WTC11 (cell line): ENCODE results near the gene TCF3. TPM values are rescaled to one million over a fixed set of nuclear protein-coding genes. Genes with fewer than 3 reads are reported as not detected.

Experiments used
- ATF1 ChIP-seq: sonication (generic); formaldehyde crosslinking; IDR thresholded peaks from 2 replicates; pipeline ENCODE4 v1.8.1; 2023; ENCODE audit warnings: mild to moderate bottlenecking, moderate library complexity, missing genetic modification reagents
- CREM ChIP-seq: sonication (generic); formaldehyde crosslinking; IDR thresholded peaks from 2 replicates; pipeline ENCODE4 v1.8.1; 2022; ENCODE audit warnings: mild to moderate bottlenecking, missing genetic modification reagents, moderate library complexity
- E2F5 ChIP-seq: sonication (generic); formaldehyde crosslinking; IDR thresholded peaks from 2 replicates; pipeline ENCODE4 v1.8.1; 2022; ENCODE audit warnings: mild to moderate bottlenecking, moderate library complexity, missing genetic modification reagents
- ETV6 ChIP-seq: sonication (generic); formaldehyde crosslinking; IDR thresholded peaks from 2 replicates; pipeline ENCODE4 v1.8.1; 2022; ENCODE audit warnings: mild to moderate bottlenecking, missing genetic modification reagents
- FOXJ3 ChIP-seq: sonication (generic); formaldehyde crosslinking; IDR thresholded peaks from 2 replicates; pipeline ENCODE4 v1.9.0; 2021; ENCODE audit warnings: missing genetic modification reagents, mild to moderate bottlenecking, borderline replicate concordance
- FOXP1 ChIP-seq: sonication (generic); formaldehyde crosslinking; IDR thresholded peaks from 2 replicates; pipeline ENCODE4 v1.8.0; 2022; ENCODE audit warnings: missing genetic modification reagents, mild to moderate bottlenecking, moderate library complexity, borderline replicate concordance
- JUN ChIP-seq: sonication (generic); formaldehyde crosslinking; IDR thresholded peaks from 2 replicates; pipeline ENCODE4 v1.8.0; 2023; ENCODE audit warnings: mild to moderate bottlenecking, missing genetic modification reagents
- KAT7 ChIP-seq: sonication (generic); formaldehyde crosslinking; IDR thresholded peaks from 2 replicates; pipeline ENCODE4 v1.8.1; 2023; ENCODE audit warnings: missing genetic modification reagents, mild to moderate bottlenecking, borderline replicate concordance
- MLX ChIP-seq: sonication (generic); formaldehyde crosslinking; IDR thresholded peaks from 2 replicates; pipeline ENCODE4 v1.8.1; 2023; ENCODE audit warnings: mild to moderate bottlenecking, missing genetic modification reagents, moderate library complexity
- NFATC4 ChIP-seq: fragments of 250-450 bp; sonication (Bioruptor Pico); IDR thresholded peaks from 2 replicates; pipeline ENCODE4 v1.9.0; 2021; ENCODE audit warnings: mild to moderate bottlenecking
- NR2C2 ChIP-seq: sonication (generic); formaldehyde crosslinking; IDR thresholded peaks from 2 replicates; pipeline ENCODE4 v1.8.0; 2022; ENCODE audit warnings: mild to moderate bottlenecking, missing genetic modification reagents
- PREB ChIP-seq: sonication (generic); formaldehyde crosslinking; IDR thresholded peaks from 2 replicates; pipeline ENCODE4 v1.8.1; 2022; ENCODE audit warnings: mild to moderate bottlenecking, missing genetic modification reagents, moderate library complexity, borderline replicate concordance
- SMAD4 ChIP-seq: sonication (generic); formaldehyde crosslinking; IDR thresholded peaks from 2 replicates; pipeline ENCODE4 v1.8.0; 2022; ENCODE audit warnings: mild to moderate bottlenecking, missing genetic modification reagents
- SOX15 ChIP-seq: fragments of 250-450 bp; sonication (Bioruptor Pico); IDR thresholded peaks from 2 replicates; pipeline ENCODE4 v1.9.0; 2021; ENCODE audit warnings: mild to moderate bottlenecking
- TEAD1 ChIP-seq: sonication (generic); formaldehyde crosslinking; IDR thresholded peaks from 2 replicates; pipeline ENCODE4 v1.8.0; 2022; ENCODE audit warnings: mild to moderate bottlenecking, missing genetic modification reagents
- ZNF121 ChIP-seq: sonication (generic); formaldehyde crosslinking; IDR thresholded peaks from 2 replicates; pipeline ENCODE4 v1.8.0; 2023; ENCODE audit warnings: missing genetic modification reagents
- ZNF219 ChIP-seq: sonication (generic); formaldehyde crosslinking; IDR thresholded peaks from 2 replicates; pipeline ENCODE4 v1.8.0; 2023; ENCODE audit warnings: missing genetic modification reagents, mild to moderate bottlenecking, borderline replicate concordance
- ZNF232 ChIP-seq: sonication (generic); formaldehyde crosslinking; IDR thresholded peaks from 2 replicates; pipeline ENCODE4 v1.8.0; 2022; ENCODE audit warnings: mild to moderate bottlenecking, missing genetic modification reagents
- ZNF263 ChIP-seq: sonication (generic); formaldehyde crosslinking; IDR thresholded peaks from 2 replicates; pipeline ENCODE4 v1.8.1; 2022; ENCODE audit warnings: low read depth, mild to moderate bottlenecking, moderate library complexity, missing genetic modification reagents
- ZNF396 ChIP-seq: fragments of 250-450 bp; sonication (Bioruptor Pico); IDR thresholded peaks from 2 replicates; pipeline ENCODE4 v1.8.0; 2021; ENCODE audit warnings: mild to moderate bottlenecking, moderate library complexity, borderline replicate concordance
- ZNF416 ChIP-seq: fragments of 250-450 bp; sonication (Bioruptor Pico); IDR thresholded peaks from 2 replicates; pipeline ENCODE4 v1.9.0; 2021; ENCODE audit warnings: mild to moderate bottlenecking, inconsistent platforms
- ZNF423 ChIP-seq: fragments of 250-450 bp; sonication (Bioruptor Pico); IDR thresholded peaks from 2 replicates; pipeline ENCODE4 v2.1.2; 2022; ENCODE audit warnings: mild to moderate bottlenecking, moderate library complexity
- ZNF425 ChIP-seq: fragments of 250-450 bp; sonication (Bioruptor Pico); conservative IDR thresholded peaks from 2 replicates; pipeline ENCODE4 v1.9.0; 2021; ENCODE audit warnings: mild to moderate bottlenecking
- total RNA-seq: library from RNA; stranded (reverse); gene quantifications from 3 replicates; pipeline ENCODE4 v1.2.3, GENCODE V29; 2021
- TF ChIP-seq, protein P1 (sequence below): fragments of 250-450 bp; sonication (Bioruptor Pico); IDR thresholded peaks from 2 replicates; pipeline ENCODE4 v1.9.0; 2021; ENCODE audit warnings: mild to moderate bottlenecking
- TF ChIP-seq, protein P2 (sequence below): fragments of 250-450 bp; sonication (Bioruptor Pico); IDR thresholded peaks from 2 replicates; pipeline ENCODE4 v1.9.0; 2021; ENCODE audit warnings: mild to moderate bottlenecking, borderline replicate concordance
- TF ChIP-seq, protein P3 (sequence below): sonication (generic); formaldehyde crosslinking; IDR thresholded peaks from 2 replicates; pipeline ENCODE4 v1.8.0; 2022; ENCODE audit warnings: mild to moderate bottlenecking, missing genetic modification reagents

The TCF3 gene
- total RNA-seq, 1 experiment from 2014 or later: 324 TPM

GRCh38 chr19:1592024-1592754 is 60.2 kb downstream of the TCF3 start (continued):
- TF ChIP-seq ZNF425 (CRISPR knock-in tag): no peak
- peak; percentile 82; the same call in 1 of the 2 replicates for TF ChIP-seq CREM (CRISPR knock-in tag)
- TF ChIP-seq MLX (CRISPR knock-in tag): no peak
- TF ChIP-seq, protein P1, sequence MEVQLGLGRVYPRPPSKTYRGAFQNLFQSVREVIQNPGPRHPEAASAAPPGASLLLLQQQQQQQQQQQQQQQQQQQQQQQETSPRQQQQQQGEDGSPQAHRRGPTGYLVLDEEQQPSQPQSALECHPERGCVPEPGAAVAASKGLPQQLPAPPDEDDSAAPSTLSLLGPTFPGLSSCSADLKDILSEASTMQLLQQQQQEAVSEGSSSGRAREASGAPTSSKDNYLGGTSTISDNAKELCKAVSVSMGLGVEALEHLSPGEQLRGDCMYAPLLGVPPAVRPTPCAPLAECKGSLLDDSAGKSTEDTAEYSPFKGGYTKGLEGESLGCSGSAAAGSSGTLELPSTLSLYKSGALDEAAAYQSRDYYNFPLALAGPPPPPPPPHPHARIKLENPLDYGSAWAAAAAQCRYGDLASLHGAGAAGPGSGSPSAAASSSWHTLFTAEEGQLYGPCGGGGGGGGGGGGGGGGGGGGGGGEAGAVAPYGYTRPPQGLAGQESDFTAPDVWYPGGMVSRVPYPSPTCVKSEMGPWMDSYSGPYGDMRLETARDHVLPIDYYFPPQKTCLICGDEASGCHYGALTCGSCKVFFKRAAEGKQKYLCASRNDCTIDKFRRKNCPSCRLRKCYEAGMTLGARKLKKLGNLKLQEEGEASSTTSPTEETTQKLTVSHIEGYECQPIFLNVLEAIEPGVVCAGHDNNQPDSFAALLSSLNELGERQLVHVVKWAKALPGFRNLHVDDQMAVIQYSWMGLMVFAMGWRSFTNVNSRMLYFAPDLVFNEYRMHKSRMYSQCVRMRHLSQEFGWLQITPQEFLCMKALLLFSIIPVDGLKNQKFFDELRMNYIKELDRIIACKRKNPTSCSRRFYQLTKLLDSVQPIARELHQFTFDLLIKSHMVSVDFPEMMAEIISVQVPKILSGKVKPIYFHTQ (CRISPR knock-in tag): no peak
- peak; percentile 32; the same call in 1 of the 2 replicates for TF ChIP-seq JUN (CRISPR knock-in tag)
- no peak for TF ChIP-seq ZNF232 (CRISPR knock-in tag)
- TF ChIP-seq, protein P2, sequence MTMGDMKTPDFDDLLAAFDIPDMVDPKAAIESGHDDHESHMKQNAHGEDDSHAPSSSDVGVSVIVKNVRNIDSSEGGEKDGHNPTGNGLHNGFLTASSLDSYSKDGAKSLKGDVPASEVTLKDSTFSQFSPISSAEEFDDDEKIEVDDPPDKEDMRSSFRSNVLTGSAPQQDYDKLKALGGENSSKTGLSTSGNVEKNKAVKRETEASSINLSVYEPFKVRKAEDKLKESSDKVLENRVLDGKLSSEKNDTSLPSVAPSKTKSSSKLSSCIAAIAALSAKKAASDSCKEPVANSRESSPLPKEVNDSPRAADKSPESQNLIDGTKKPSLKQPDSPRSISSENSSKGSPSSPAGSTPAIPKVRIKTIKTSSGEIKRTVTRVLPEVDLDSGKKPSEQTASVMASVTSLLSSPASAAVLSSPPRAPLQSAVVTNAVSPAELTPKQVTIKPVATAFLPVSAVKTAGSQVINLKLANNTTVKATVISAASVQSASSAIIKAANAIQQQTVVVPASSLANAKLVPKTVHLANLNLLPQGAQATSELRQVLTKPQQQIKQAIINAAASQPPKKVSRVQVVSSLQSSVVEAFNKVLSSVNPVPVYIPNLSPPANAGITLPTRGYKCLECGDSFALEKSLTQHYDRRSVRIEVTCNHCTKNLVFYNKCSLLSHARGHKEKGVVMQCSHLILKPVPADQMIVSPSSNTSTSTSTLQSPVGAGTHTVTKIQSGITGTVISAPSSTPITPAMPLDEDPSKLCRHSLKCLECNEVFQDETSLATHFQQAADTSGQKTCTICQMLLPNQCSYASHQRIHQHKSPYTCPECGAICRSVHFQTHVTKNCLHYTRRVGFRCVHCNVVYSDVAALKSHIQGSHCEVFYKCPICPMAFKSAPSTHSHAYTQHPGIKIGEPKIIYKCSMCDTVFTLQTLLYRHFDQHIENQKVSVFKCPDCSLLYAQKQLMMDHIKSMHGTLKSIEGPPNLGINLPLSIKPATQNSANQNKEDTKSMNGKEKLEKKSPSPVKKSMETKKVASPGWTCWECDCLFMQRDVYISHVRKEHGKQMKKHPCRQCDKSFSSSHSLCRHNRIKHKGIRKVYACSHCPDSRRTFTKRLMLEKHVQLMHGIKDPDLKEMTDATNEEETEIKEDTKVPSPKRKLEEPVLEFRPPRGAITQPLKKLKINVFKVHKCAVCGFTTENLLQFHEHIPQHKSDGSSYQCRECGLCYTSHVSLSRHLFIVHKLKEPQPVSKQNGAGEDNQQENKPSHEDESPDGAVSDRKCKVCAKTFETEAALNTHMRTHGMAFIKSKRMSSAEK: no peak
- TF ChIP-seq FOXJ3 (CRISPR knock-in tag): no peak
- no peak for TF ChIP-seq ZNF121 (CRISPR knock-in tag)
- no peak for TF ChIP-seq SOX15 (CRISPR knock-in tag)
- TF ChIP-seq PREB (CRISPR knock-in tag): 0 out of 2 replicates have a peak, but pooled peaks have one; percentile 16
- peak; percentile 63; the same call in 1 of the 2 replicates for TF ChIP-seq ZNF416
- 0 out of 2 replicates have a peak, but pooled peaks have one; percentile 42 for TF ChIP-seq ETV6 (CRISPR knock-in tag)
- TF ChIP-seq ZNF396 (CRISPR knock-in tag): no peak
- TF ChIP-seq ATF1 (CRISPR knock-in tag): no peak
- TF ChIP-seq NR2C2 (CRISPR knock-in tag): peak; percentile 34; the same call in 1 of the 2 replicates
- peak; percentile 95 for TF ChIP-seq FOXP1
- TF ChIP-seq E2F5 (CRISPR knock-in tag): no peak
- no peak for TF ChIP-seq NFATC4
- TF ChIP-seq, protein P3, sequence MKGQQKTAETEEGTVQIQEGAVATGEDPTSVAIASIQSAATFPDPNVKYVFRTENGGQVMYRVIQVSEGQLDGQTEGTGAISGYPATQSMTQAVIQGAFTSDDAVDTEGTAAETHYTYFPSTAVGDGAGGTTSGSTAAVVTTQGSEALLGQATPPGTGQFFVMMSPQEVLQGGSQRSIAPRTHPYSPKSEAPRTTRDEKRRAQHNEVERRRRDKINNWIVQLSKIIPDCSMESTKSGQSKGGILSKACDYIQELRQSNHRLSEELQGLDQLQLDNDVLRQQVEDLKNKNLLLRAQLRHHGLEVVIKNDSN (CRISPR knock-in tag): no peak
- 0 out of 2 replicates have a peak, but pooled peaks have one; percentile 11 for TF ChIP-seq ZNF423 (CRISPR knock-in tag)
- no peak for TF ChIP-seq SMAD4
- 0 out of 2 replicates have a peak, but pooled peaks have one; percentile 23 for TF ChIP-seq ZNF219 (CRISPR knock-in tag)
- TF ChIP-seq TEAD1 (CRISPR knock-in tag): peak; percentile 87
- peak; percentile 86; the same call in 1 of the 2 replicates for TF ChIP-seq KAT7 (CRISPR knock-in tag)
- TF ChIP-seq ZNF263: no peak
